Astrocyte (in vitro differentiated cells and primary cell): ENCODE results near the gene LRRC8A. TPM values are rescaled to one million over a fixed set of nuclear protein-coding genes. Genes with fewer than 3 reads are reported as not detected.

Experiments used
- DNase-seq: peaks from one replicate; pipeline ENCODE4 v3.0.0-alpha.2; 2010; ENCODE audit warnings: low read depth
- FAIRE-seq: peaks from 2 replicates; lab custom pipeline; 2011; peaks lifted over from hg19 to GRCh38; lab: Jason Lieb, UNC
- H2AFZ ChIP-seq: 2 replicates; pipeline ENCODE4 v1.6.0; 2012; ENCODE audit warnings: low read depth, low read length, inconsistent platforms
- H3K27ac ChIP-seq: 2 replicates; pipeline ENCODE4 v1.5.1; 2011; ENCODE audit warnings: low read depth, low read length, inconsistent platforms
- H3K27me3 ChIP-seq: 2 replicates; pipeline ENCODE4 v1.6.0; 2011; ENCODE audit warnings: low read length, inconsistent platforms; ENCODE audit not compliant: insufficient read depth
- H3K36me3 ChIP-seq: 2 replicates; pipeline ENCODE4 v1.5.1; 2011; ENCODE audit warnings: low read length, inconsistent platforms; ENCODE audit not compliant: insufficient read depth
- H3K4me1 ChIP-seq: 2 replicates; pipeline ENCODE4 v1.5.1; 2011; ENCODE audit warnings: low read length, inconsistent platforms; ENCODE audit not compliant: insufficient read depth
- H3K4me2 ChIP-seq: 2 replicates; pipeline ENCODE4 v1.6.0; 2012; ENCODE audit warnings: low read length, inconsistent platforms
- H3K4me3 ChIP-seq: 2 replicates; pipeline ENCODE4 v1.5.1; 2011; ENCODE audit warnings: low read depth, mild to moderate bottlenecking, low read length, inconsistent platforms; ENCODE audit not compliant: insufficient read depth
- H3K79me2 ChIP-seq: 2 replicates; pipeline ENCODE4 v1.6.0; 2012; ENCODE audit warnings: mild to moderate bottlenecking, low read length, inconsistent platforms; ENCODE audit not compliant: insufficient read depth
- H3K9ac ChIP-seq: 2 replicates; pipeline ENCODE4 v1.6.0; 2012; ENCODE audit warnings: mild to moderate bottlenecking, low read length, inconsistent platforms
- H3K9me3 ChIP-seq: 2 replicates; pipeline ENCODE4 v1.5.1; 2012; ENCODE audit warnings: low read depth, mild to moderate bottlenecking, low read length, inconsistent platforms; ENCODE audit not compliant: insufficient read depth
- H4K20me1 ChIP-seq: 2 replicates; pipeline ENCODE4 v1.6.0; 2012; ENCODE audit warnings: low read length, inconsistent platforms; ENCODE audit not compliant: insufficient read depth
- H3K27ac Mint-ChIP-seq: one replicate; pipeline ENCODE4 v1.8.0; 2021; ENCODE audit warnings: mild to moderate bottlenecking, mixed read lengths; ENCODE audit not compliant: unreplicated experiment
- H3K27me3 Mint-ChIP-seq: one replicate; pipeline ENCODE4 v1.8.0; 2021; ENCODE audit warnings: low read depth, mixed read lengths; ENCODE audit not compliant: unreplicated experiment
- H3K36me3 Mint-ChIP-seq: one replicate; pipeline ENCODE4 v1.8.0; 2021; ENCODE audit warnings: low read depth, mixed read lengths; ENCODE audit not compliant: unreplicated experiment
- H3K4me1 Mint-ChIP-seq: one replicate; pipeline ENCODE4 v1.8.0; 2021; ENCODE audit warnings: low read depth, mixed read lengths; ENCODE audit not compliant: unreplicated experiment
- H3K4me3 Mint-ChIP-seq: one replicate; pipeline ENCODE4 v1.8.0; 2021; ENCODE audit warnings: mild to moderate bottlenecking, moderate library complexity, mixed read lengths; ENCODE audit not compliant: unreplicated experiment
- H3K9me3 Mint-ChIP-seq: one replicate; pipeline ENCODE4 v1.8.0; 2021; ENCODE audit warnings: mild to moderate bottlenecking, mixed read lengths; ENCODE audit not compliant: unreplicated experiment
- CTCF ChIP-seq: IDR thresholded peaks from 2 replicates; pipeline ENCODE4 v1.5.1; 2011; ENCODE audit warnings: low read depth, mild to moderate bottlenecking, inconsistent platforms, low read length, moderate library complexity; ENCODE audit not compliant: insufficient read depth
- EZH2 ChIP-seq: IDR thresholded peaks from 2 replicates; pipeline ENCODE4 v1.6.1; 2012; ENCODE audit warnings: mild to moderate bottlenecking, low read length, inconsistent platforms; ENCODE audit not compliant: insufficient read depth
- total RNA-seq: library from RNA; stranded (reverse); gene quantifications from 2 replicates; pipeline ENCODE4 v1.2.1, GENCODE V29; 2021

The LRRC8A gene
- total RNA-seq, 1 donor from 2014 or later = 103 TPM

GRCh38 chr9:128908372-128908771 is 26.4 kb downstream of the LRRC8A start:
- Histone ChIP-seq H3K27ac (no peak overlapping the region), H3K27me3 (no peaks in the 10 kb centered on the region), H2AFZ (no peak overlapping the region), H3K9me3 (no peaks in the 10 kb centered on the region), H3K36me3 (peaks cover 18% of the 10 kb centered on the region), H3K79me2 (peaks cover 72% of the 10 kb centered on the region), H3K9ac (no peak overlapping the region), H4K20me1 (peaks cover 15% of the 10 kb centered on the region), H3K4me1 (peaks cover 24% of the 10 kb centered on the region), H3K4me3 (no peak overlapping the region), H3K4me2 (no peak overlapping the region)
- FAIRE-seq = no peak
- Mint-ChIP-seq H3K27me3 (no peaks in the 10 kb centered on the region), H3K27ac (no peak overlapping the region), H3K4me3 (no peak overlapping the region), H3K4me1 (peaks cover 24% of the 10 kb centered on the region), H3K9me3 (no peaks in the 10 kb centered on the region), H3K36me3 (peaks cover 35% of the 10 kb centered on the region)
- TF ChIP-seq EZH2 = no peak
- no peak for TF ChIP-seq CTCF
- DNase-seq = no peak

- Histone ChIP-seq H3K27me3 (no peaks in the 10 kb centered on the region), H2AFZ (no peak overlapping the region), H3K4me1 (peaks cover 28% of the 10 kb centered on the region), H3K9ac (no peak overlapping the region), H3K4me3 (no peak overlapping the region), H3K4me2 (no peak overlapping the region), H4K20me1 (peaks cover 12% of the 10 kb centered on the region), H3K36me3 (peaks cover 18% of the 10 kb centered on the region), H3K79me2 (peaks cover 80% of the 10 kb centered on the region), H3K9me3 (no peaks in the 10 kb centered on the region), H3K27ac (no peak overlapping the region)
- Mint-ChIP-seq H3K27ac (no peak overlapping the region), H3K4me3 (no peak overlapping the region), H3K27me3 (no peaks in the 10 kb centered on the region), H3K9me3 (no peaks in the 10 kb centered on the region), H3K36me3 (peaks cover 35% of the 10 kb centered on the region), H3K4me1 (peaks cover 29% of the 10 kb centered on the region)
- no peak for DNase-seq
- no peak for TF ChIP-seq CTCF
- TF ChIP-seq EZH2 = no peak
- no peak for FAIRE-seq
These were observed 27.9 kb downstream of the LRRC8A start for GRCh38 chr9:128909859-128910258.

- H3K27me3 ChIP-seq = no peaks in the 10 kb centered on the region
- H3K4me3 ChIP-seq = no peak overlapping the region
- no peaks in the 10 kb centered on the region for H3K9me3 ChIP-seq
- no peak overlapping the region for H2AFZ ChIP-seq
- H3K4me3 Mint-ChIP-seq = peak overlapping the region; percentile 45
- peak overlapping the region; percentile 83 for H3K27ac Mint-ChIP-seq
- FAIRE-seq (no peak), DNase-seq (no peak)
- peaks cover 28% of the 10 kb centered on the region for H3K4me1 ChIP-seq
- no peaks in the 10 kb centered on the region for H3K27me3 Mint-ChIP-seq
- H4K20me1 ChIP-seq = peaks cover 7% of the 10 kb centered on the region
- TF ChIP-seq CTCF (no peak), EZH2 (no peak)
- peaks cover 18% of the 10 kb centered on the region for H3K36me3 ChIP-seq
- H3K9ac ChIP-seq = peak overlapping the region; percentile 49
- peak overlapping the region; percentile 83 for H3K27ac ChIP-seq
- H3K36me3 Mint-ChIP-seq = peaks cover 37% of the 10 kb centered on the region
- H3K79me2 ChIP-seq = peaks cover 74% of the 10 kb centered on the region
- no peaks in the 10 kb centered on the region for H3K9me3 Mint-ChIP-seq
- H3K4me2 ChIP-seq = peak overlapping the region; percentile 78
- peaks cover 29% of the 10 kb centered on the region for H3K4me1 Mint-ChIP-seq
These were observed 29.0 kb downstream of the LRRC8A start for GRCh38 chr9:128910906-128911305.
